Tibial nerve (tissue), 3 donors: ENCODE measurements around the gene ZNF554.

ENCODE experiments used
- CTCF ChIP-seq, 5 experiments: fragments of 200-600 bp in 3 of 5; fragments of 450-650 bp in 2 of 5; sonication (generic) in 3 of 5; IDR thresholded peaks; one replicate each; pipeline ENCODE4 v1.5.1; 2016 to 2019; ENCODE audit warnings: antibody characterized with exemption in 5 of 5, mild to moderate bottlenecking in 3 of 5, moderate library complexity in 2 of 5
- POLR2A ChIP-seq, 2 donors: fragments of 450-650 bp; IDR thresholded peaks; one replicate each; pipeline ENCODE4 v1.6.1; 2017; ENCODE audit warnings: antibody characterized with exemption in 2 of 2, mild to moderate bottlenecking in 2 of 2, moderate library complexity in 2 of 2

- TF ChIP-seq CTCF (IDR thresholded peaks at IDR 0.05) (no peak), POLR2A (IDR thresholded peaks at IDR 0.05) (no peak)
These were observed 3.7 kb upstream of the ZNF554 start for GRCh38 chr19:2815923-2816322.
